Keratinocyte (primary cell): ENCODE measurements around the gene PPP1R26. TPM values are rescaled to one million over a fixed set of nuclear protein-coding genes. Genes with fewer than 3 reads are reported as not detected.

Experiments
- DNase-seq: peaks from one replicate; pipeline ENCODE4 v3.0.0-alpha.2; 2011; ENCODE audit warnings: low read depth, missing footprints, low spot score
- FAIRE-seq: peaks from 2 replicates; lab custom pipeline; 2011; peaks lifted over from hg19 to GRCh38; lab: Jason Lieb, UNC
- H2AFZ ChIP-seq: 2 replicates; pipeline ENCODE4 v1.6.0; 2012; ENCODE audit warnings: low read length, control low read depth, inconsistent platforms; ENCODE audit not compliant: control insufficient read depth
- H3K27ac ChIP-seq: 2 replicates; pipeline ENCODE4 v1.5.1; 2011; ENCODE audit warnings: low read length; ENCODE audit not compliant: control insufficient read depth, insufficient read depth
- H3K27me3 ChIP-seq: 3 replicates; pipeline ENCODE4 v1.6.0; 2011; ENCODE audit warnings: low read length; ENCODE audit not compliant: control insufficient read depth, insufficient read depth; ENCODE audit errors: extremely low read depth
- H3K36me3 ChIP-seq, 2 experiments: 2 replicates in 1 of 2; 3 replicates in 1 of 2; pipeline ENCODE4 v1.5.1; 2011; ENCODE audit warnings: low read length in 2 of 2, mild to moderate bottlenecking in 1 of 2; ENCODE audit not compliant: control insufficient read depth in 2 of 2, insufficient read depth in 2 of 2; ENCODE audit errors: extremely low read depth in 1 of 2
- H3K4me1 ChIP-seq: 3 replicates; pipeline ENCODE4 v1.5.1; 2011; ENCODE audit warnings: low read length; ENCODE audit not compliant: control insufficient read depth, insufficient read depth; ENCODE audit errors: extremely low read depth
- H3K4me2 ChIP-seq: 3 replicates; pipeline ENCODE4 v1.6.0; 2011; ENCODE audit warnings: low read depth, low read length; ENCODE audit not compliant: control insufficient read depth, insufficient read depth; ENCODE audit errors: extremely low read depth
- H3K4me3 ChIP-seq, 3 experiments: fragments of 200-600 bp in 1 of 3; sonication (generic) in 1 of 3; 2 replicates in 2 of 3; 3 replicates in 1 of 3; pipeline ENCODE4 v1.5.1; 2011 to 2016; ENCODE audit warnings: low read length in 3 of 3, mild to moderate bottlenecking in 3 of 3, control low read depth in 2 of 3, inconsistent platforms in 1 of 3, low read depth in 1 of 3, mixed read lengths in 1 of 3, mixed run types in 1 of 3, moderate library complexity in 1 of 3; ENCODE audit not compliant: control insufficient read depth in 2 of 3, insufficient read depth in 2 of 3; ENCODE audit errors: extremely low read depth in 1 of 3
- H3K79me2 ChIP-seq: 2 replicates; pipeline ENCODE4 v1.6.0; 2012; ENCODE audit warnings: low read length; ENCODE audit not compliant: control insufficient read depth, insufficient read depth
- H3K9ac ChIP-seq: 3 replicates; pipeline ENCODE4 v1.6.0; 2011; ENCODE audit warnings: low read length; ENCODE audit not compliant: control insufficient read depth, insufficient read depth; ENCODE audit errors: extremely low read depth
- H3K9me1 ChIP-seq: 3 replicates; pipeline ENCODE4 v1.6.0; 2011; ENCODE audit warnings: low read length; ENCODE audit not compliant: control insufficient read depth, insufficient read depth; ENCODE audit errors: extremely low read depth
- H3K9me3 ChIP-seq: 2 replicates; pipeline ENCODE4 v1.5.1; 2012; ENCODE audit warnings: low read depth, low read length; ENCODE audit not compliant: control insufficient read depth
- H4K20me1 ChIP-seq: 3 replicates; pipeline ENCODE4 v1.6.0; 2011; ENCODE audit warnings: low read length; ENCODE audit not compliant: control insufficient read depth, insufficient read depth; ENCODE audit errors: extremely low read depth
- EZH2 ChIP-seq: IDR thresholded peaks from one replicate; pipeline ENCODE4 v1.6.1; 2012; ENCODE audit warnings: inconsistent platforms, mild to moderate bottlenecking, low read length, moderate library complexity
- dilution Hi-C: fragments of 300-500 bp; cut with MboI; formaldehyde crosslinking; loops from one replicate; pipeline ENCODE4 v1.7.0; 2020; ENCODE audit warnings: low sequenced_read_pairs; ENCODE audit not compliant: extremely low pct_ligation_motif_present
- polyA plus RNA-seq, 5 experiments: library from polyadenylated mRNA; depleted of rRNA in 3 of 5; stranded (reverse) in 3 of 5; stranded (forward) in 1 of 5; unstranded in 1 of 5; fragments of >200 nt; gene quantifications; 1 replicate in 1 of 5; 2 replicates in 3 of 5; 3 replicates in 1 of 5; pipeline versions ENCODE4 v1.2.1 to v1.2.3, GENCODE V29; 2011 to 2012; ENCODE audit warnings: missing spikeins in 2 of 5, low read depth in 1 of 5, low replicate concordance in 1 of 5
- TF ChIP-seq, protein P1 (sequence below), 3 experiments: IDR thresholded peaks in 1 of 3; conservative IDR thresholded peaks in 1 of 3; optimal IDR thresholded peaks in 1 of 3; 2 replicates in 2 of 3; 3 replicates in 1 of 3; pipeline versions ENCODE3 to v1.5.1; 2011; ENCODE audit warnings: low read length in 3 of 3, mild to moderate bottlenecking in 3 of 3, moderate library complexity in 2 of 3, control low read depth in 1 of 3, inconsistent platforms in 1 of 3; ENCODE audit not compliant: insufficient read depth in 2 of 3; ENCODE audit errors: extremely low read depth in 1 of 3

PPP1R26 gene
- polyA plus RNA-seq, 1 donor (not counting 4 experiments of a cell fraction or from before 2014, with no cell fraction given), result 4.3 TPM

- DNase-seq (no peak), FAIRE-seq (no peak)
- H3K36me3 ChIP-seq, result no peaks in the 10 kb centered on the region
- no peak overlapping the region for H3K4me3 ChIP-seq
- H3K4me2 ChIP-seq, result no peak overlapping the region
- no peak for TF ChIP-seq EZH2
- TF ChIP-seq, protein P1, sequence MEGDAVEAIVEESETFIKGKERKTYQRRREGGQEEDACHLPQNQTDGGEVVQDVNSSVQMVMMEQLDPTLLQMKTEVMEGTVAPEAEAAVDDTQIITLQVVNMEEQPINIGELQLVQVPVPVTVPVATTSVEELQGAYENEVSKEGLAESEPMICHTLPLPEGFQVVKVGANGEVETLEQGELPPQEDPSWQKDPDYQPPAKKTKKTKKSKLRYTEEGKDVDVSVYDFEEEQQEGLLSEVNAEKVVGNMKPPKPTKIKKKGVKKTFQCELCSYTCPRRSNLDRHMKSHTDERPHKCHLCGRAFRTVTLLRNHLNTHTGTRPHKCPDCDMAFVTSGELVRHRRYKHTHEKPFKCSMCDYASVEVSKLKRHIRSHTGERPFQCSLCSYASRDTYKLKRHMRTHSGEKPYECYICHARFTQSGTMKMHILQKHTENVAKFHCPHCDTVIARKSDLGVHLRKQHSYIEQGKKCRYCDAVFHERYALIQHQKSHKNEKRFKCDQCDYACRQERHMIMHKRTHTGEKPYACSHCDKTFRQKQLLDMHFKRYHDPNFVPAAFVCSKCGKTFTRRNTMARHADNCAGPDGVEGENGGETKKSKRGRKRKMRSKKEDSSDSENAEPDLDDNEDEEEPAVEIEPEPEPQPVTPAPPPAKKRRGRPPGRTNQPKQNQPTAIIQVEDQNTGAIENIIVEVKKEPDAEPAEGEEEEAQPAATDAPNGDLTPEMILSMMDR (optimal IDR thresholded peaks at IDR 0.05 in 1 of 3, IDR thresholded peaks at IDR 0.05 in 1 of 3, conservative IDR thresholded peaks at IDR 0.05 in 1 of 3; ENCODE audit: extremely low read depth in 1 of 3, insufficient read depth in 2 of 3, low read length in 3 of 3), result no peak
- H3K9ac ChIP-seq, result no peak overlapping the region
- H3K9me1 ChIP-seq, result no peaks in the 10 kb centered on the region
- H2AFZ ChIP-seq, result no peak overlapping the region
- H3K4me1 ChIP-seq, result peaks cover 15% of the 10 kb centered on the region
- no peak overlapping the region for H3K27ac ChIP-seq
- no peaks in the 10 kb centered on the region for H4K20me1 ChIP-seq
- dilution Hi-C loops, result no loop called here
- no peaks in the 10 kb centered on the region for H3K79me2 ChIP-seq
- no peaks in the 10 kb centered on the region for H3K27me3 ChIP-seq
- no peaks in the 10 kb centered on the region for H3K9me3 ChIP-seq
These were observed 32.6 kb downstream of the PPP1R26 start for GRCh38 chr9:135512241-135512603.

DNA sequence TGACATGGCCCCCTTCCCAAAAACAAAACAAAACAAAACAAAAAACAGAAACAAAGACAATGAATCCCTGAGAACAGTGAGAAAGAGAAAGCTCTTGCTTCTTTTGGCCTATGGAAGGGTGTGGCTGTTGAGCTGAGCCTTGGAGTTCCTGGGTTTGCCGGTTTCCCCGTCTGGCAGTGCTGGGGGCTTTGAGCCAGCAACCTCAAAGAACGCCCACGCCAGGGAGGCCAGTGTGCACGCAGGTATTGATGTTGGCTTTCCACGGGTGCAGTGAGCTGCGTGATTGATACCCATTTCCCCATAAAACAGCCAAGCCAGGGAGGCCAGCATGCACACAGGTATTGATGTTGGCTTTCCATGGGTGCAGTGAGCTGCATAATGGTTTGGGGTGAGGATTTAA is 33.3 kb downstream of the PPP1R26 start:
- DNase-seq, result no peak
- H3K27me3 ChIP-seq, result no peaks in the 10 kb centered on the region
- no peaks in the 10 kb centered on the region for H3K36me3 ChIP-seq
- no peaks in the 10 kb centered on the region for H3K9me3 ChIP-seq
- no peaks in the 10 kb centered on the region for H3K79me2 ChIP-seq
- dilution Hi-C loops, result no loop called here
- TF ChIP-seq EZH2, result no peak
- TF ChIP-seq, protein P1 (optimal IDR thresholded peaks at IDR 0.05 in 1 of 3, IDR thresholded peaks at IDR 0.05 in 1 of 3, conservative IDR thresholded peaks at IDR 0.05 in 1 of 3; ENCODE audit: extremely low read depth in 1 of 3, insufficient read depth in 2 of 3, low read length in 3 of 3), result no peak
- no peak overlapping the region for H3K4me3 ChIP-seq
- no peaks in the 10 kb centered on the region for H4K20me1 ChIP-seq
- H3K4me2 ChIP-seq, result no peak overlapping the region
- H2AFZ ChIP-seq, result no peak overlapping the region
- H3K4me1 ChIP-seq, result peaks cover 15% of the 10 kb centered on the region
- H3K9ac ChIP-seq, result no peak overlapping the region
- H3K9me1 ChIP-seq, result no peaks in the 10 kb centered on the region
- FAIRE-seq, result no peak
- H3K27ac ChIP-seq, result no peak overlapping the region
